ENCODE results near the gene LRP1B. TPM values are rescaled to one million over a fixed set of nuclear protein-coding genes. Genes with fewer than 3 reads are reported as not detected.

LRP1B gene
- total RNA-seq, 1 donor from 2014 or later = 1.7 TPM

- no peaks in the 10 kb centered on the region for H3K9me3 Mint-ChIP-seq
- H3K4me3 Mint-ChIP-seq = no peak overlapping the region
- no peak for TF ChIP-seq CTCF (IDR thresholded peaks at IDR 0.05; ENCODE audit: unreplicated experiment)
- no peak overlapping the region for H3K27ac Mint-ChIP-seq
- DNase-seq (ENCODE audit: low spot score in 2 of 2, unreplicated experiment in 2 of 2) = no peak
- no peaks in the 10 kb centered on the region for H3K4me1 Mint-ChIP-seq
- no peaks in the 10 kb centered on the region for H3K27me3 Mint-ChIP-seq (ENCODE audit: low read depth)
- H3K36me3 Mint-ChIP-seq = no peaks in the 10 kb centered on the region
Observed at GRCh38 chr2:140210963-140211362, 1919.9 kb downstream of the LRP1B start.

DNA sequence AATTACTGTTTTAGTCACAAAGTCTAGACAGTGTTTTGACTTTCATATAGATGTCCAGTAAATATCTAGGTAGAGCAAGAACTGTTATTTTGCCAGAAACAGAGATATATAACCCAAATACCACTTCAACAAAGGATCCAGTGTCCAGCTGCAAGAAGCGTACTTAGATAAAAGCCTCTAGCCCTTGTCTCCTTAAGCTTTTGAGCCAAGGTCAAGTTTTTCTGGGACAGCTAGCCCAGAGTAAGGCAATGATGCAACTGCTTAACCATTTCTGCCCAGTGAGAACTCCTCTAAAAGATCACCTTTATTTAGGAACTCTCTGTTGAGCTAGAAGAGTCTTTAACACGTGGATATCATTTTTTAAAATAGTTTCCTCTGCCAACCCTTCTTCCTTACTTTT lies 1925.7 kb downstream of the LRP1B start:
- Mint-ChIP-seq H3K9me3 (peaks cover 3% of the 10 kb centered on the region), H3K4me3 (no peak overlapping the region), H3K27ac (no peak overlapping the region), H3K4me1 (no peaks in the 10 kb centered on the region), H3K27me3 (ENCODE audit: low read depth) (no peaks in the 10 kb centered on the region), H3K36me3 (no peaks in the 10 kb centered on the region)
- no peak for DNase-seq (ENCODE audit: low spot score in 2 of 2, unreplicated experiment in 2 of 2)
- no peak for TF ChIP-seq CTCF (IDR thresholded peaks at IDR 0.05; ENCODE audit: unreplicated experiment)

DNA sequence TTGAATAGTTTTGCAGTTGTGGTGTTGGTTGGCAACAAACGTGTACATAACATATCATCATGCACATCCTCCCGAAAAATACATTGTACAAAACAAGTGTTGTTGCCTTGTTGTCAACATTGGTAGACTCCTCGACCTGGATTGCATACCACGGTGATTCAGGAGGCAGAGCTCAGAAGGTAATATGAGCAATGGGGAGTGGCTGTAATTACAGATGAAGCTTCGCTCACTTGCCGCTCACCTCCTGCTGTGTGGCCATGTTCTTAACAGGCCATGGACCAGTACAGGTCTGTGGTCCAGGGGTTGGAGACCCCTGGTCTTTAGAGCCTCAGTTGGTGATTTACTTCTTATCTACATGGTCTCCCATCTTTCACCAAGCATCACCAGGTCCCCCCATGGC lies 1927.5 kb downstream of the LRP1B start:
- H3K27ac Mint-ChIP-seq = no peak overlapping the region
- H3K4me1 Mint-ChIP-seq = no peaks in the 10 kb centered on the region
- H3K27me3 Mint-ChIP-seq (ENCODE audit: low read depth) = no peaks in the 10 kb centered on the region
- no peak overlapping the region for H3K4me3 Mint-ChIP-seq
- TF ChIP-seq CTCF (IDR thresholded peaks at IDR 0.05; ENCODE audit: unreplicated experiment) = no peak
- DNase-seq (ENCODE audit: low spot score in 2 of 2, unreplicated experiment in 2 of 2) = no peak
- H3K9me3 Mint-ChIP-seq = peaks cover 9% of the 10 kb centered on the region
- H3K36me3 Mint-ChIP-seq = no peaks in the 10 kb centered on the region

- Mint-ChIP-seq H3K9me3 (peaks cover 9% of the 10 kb centered on the region), H3K4me3 (no peak overlapping the region)
Observed at GRCh38 chr2:140201572-140201971, 1929.2 kb downstream of the LRP1B start.

DNA sequence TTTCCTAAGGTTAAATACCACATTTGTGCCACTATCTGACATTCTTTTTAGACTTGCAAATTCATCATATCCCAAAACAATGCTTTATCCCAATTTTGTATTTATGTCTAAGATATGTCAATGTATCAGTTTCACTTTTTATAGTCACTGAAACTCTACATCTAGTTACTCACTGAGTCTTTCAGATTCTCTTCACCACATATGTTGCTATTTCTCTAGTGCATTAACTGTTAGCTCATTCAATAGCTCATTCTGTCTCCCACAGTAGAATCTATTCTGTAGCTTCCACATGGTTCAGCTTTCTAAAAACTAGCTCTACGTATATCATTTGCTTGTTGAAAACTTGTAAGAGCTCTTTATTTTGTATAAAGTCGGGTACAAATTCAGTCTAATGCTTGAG lies 1930.1 kb downstream of the LRP1B start:
- Mint-ChIP-seq H3K4me3 (no peak overlapping the region), H3K36me3 (no peaks in the 10 kb centered on the region), H3K27me3 (ENCODE audit: low read depth) (no peaks in the 10 kb centered on the region), H3K27ac (no peak overlapping the region), H3K4me1 (no peaks in the 10 kb centered on the region), H3K9me3 (peaks cover 9% of the 10 kb centered on the region)
- TF ChIP-seq CTCF (IDR thresholded peaks at IDR 0.05; ENCODE audit: unreplicated experiment) = no peak
- DNase-seq (ENCODE audit: low spot score in 2 of 2, unreplicated experiment in 2 of 2) = no peak

More at GRCh38 chr2:140201572-140201971, 1929.2 kb downstream of the LRP1B start:
- no peaks in the 10 kb centered on the region for H3K36me3 Mint-ChIP-seq
- no peak for DNase-seq (ENCODE audit: low spot score in 2 of 2, unreplicated experiment in 2 of 2)
- no peak for TF ChIP-seq CTCF (IDR thresholded peaks at IDR 0.05; ENCODE audit: unreplicated experiment)
- H3K27me3 Mint-ChIP-seq (ENCODE audit: low read depth) = no peaks in the 10 kb centered on the region
- no peaks in the 10 kb centered on the region for H3K4me1 Mint-ChIP-seq
- H3K27ac Mint-ChIP-seq = no peak overlapping the region

DNA sequence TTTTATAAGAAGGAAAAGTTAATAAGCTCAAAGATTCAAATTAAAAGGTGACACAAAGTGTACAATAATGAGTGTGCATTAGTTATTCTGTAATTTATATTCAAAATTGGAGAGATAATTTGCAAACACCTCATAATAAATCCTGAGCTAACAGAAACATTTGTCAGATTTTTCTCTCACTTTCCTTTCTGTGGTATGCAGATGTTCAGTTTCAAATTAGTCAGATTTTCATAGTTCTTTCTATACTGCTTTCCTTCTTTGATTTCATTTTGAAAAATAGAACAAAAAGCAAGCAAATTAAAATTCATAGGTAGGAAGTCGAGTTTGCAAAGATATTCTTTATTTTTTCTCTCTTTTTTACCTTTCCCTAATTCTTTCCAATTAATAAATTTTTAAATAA lies 1930.5 kb downstream of the LRP1B start:
- H3K4me3 Mint-ChIP-seq = no peak overlapping the region
- peaks cover 9% of the 10 kb centered on the region for H3K9me3 Mint-ChIP-seq
- no peak overlapping the region for H3K27ac Mint-ChIP-seq
- no peaks in the 10 kb centered on the region for H3K36me3 Mint-ChIP-seq
- no peak for DNase-seq (ENCODE audit: low spot score in 2 of 2, unreplicated experiment in 2 of 2)
- TF ChIP-seq CTCF (IDR thresholded peaks at IDR 0.05; ENCODE audit: unreplicated experiment) = no peak
- H3K4me1 Mint-ChIP-seq = no peaks in the 10 kb centered on the region
- H3K27me3 Mint-ChIP-seq (ENCODE audit: low read depth) = no peaks in the 10 kb centered on the region
